ENCODE data around the gene ZNF664. TPM values are rescaled to one million over a fixed set of nuclear protein-coding genes. Genes with fewer than 3 reads are reported as not detected.

Gene ZNF664
- total RNA-seq, 2 experiments from 2014 or later, result 13.4 to 19.0 TPM

DNA sequence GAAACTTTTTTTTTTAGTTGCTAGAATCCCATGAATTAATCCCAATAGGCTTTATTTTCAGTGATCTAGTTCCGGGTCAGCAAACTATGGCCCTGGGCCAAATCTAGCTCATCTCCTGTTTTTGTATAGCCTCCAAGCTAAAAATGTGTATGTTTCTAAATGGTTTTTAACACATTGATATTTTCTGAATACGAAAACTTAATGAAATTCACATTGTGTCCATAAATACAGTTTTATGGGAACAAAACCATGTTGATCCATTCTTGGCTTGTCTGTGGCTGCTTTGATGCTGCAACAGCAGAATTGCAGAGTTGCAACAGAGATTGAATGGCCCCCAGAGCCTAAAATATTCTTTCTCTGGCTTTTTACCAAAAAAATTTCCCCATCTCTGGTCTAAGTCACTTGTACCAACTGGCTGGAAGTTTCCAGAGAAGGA lies 47.5 kb downstream of the ZNF664 start:
- DNase-seq, result no peak
- Mint-ChIP-seq H3K36me3 (ENCODE audit: low read depth) (no peaks in the 10 kb centered on the region), H3K4me1 (ENCODE audit: low read depth) (no peaks in the 10 kb centered on the region), H3K4me3 (no peak overlapping the region), H3K27ac (no peak overlapping the region), H3K27me3 (no peaks in the 10 kb centered on the region), H3K9me3 (no peaks in the 10 kb centered on the region)
- H3K27me3 ChIP-seq (ENCODE audit: control insufficient read depth in 1 of 2, insufficient read depth in 2 of 2, low read length in 2 of 2), result no peaks in the 10 kb centered on the region
- ATAC-seq (ENCODE audit: poor library complexity), result no peak
- intact Hi-C loops (cut with DNase I, micrococcal nuclease), result no loop called here
- ChIA-PET CTCF (interaction anchor here (1.2 to 1.6 kb wide), 2 partner anchors 16 to 751 kb away, joined by 3 read pairs; no protein-coding TSS in a partner anchor), POLR2A (no interaction called here)
- H3K27ac ChIP-seq (ENCODE audit: low read depth in 1 of 2, low read length in 2 of 2), result no peak overlapping the region
- no peak overlapping the region for H3K4me3 ChIP-seq (ENCODE audit: low read length)
- no peaks in the 10 kb centered on the region for H3K9me3 ChIP-seq (ENCODE audit: control insufficient read depth in 1 of 2, insufficient read depth in 1 of 2, low read length in 2 of 2)
- H3K36me3 ChIP-seq (ENCODE audit: insufficient read depth, low read length), result no peaks in the 10 kb centered on the region
- TF ChIP-seq, protein P1, sequence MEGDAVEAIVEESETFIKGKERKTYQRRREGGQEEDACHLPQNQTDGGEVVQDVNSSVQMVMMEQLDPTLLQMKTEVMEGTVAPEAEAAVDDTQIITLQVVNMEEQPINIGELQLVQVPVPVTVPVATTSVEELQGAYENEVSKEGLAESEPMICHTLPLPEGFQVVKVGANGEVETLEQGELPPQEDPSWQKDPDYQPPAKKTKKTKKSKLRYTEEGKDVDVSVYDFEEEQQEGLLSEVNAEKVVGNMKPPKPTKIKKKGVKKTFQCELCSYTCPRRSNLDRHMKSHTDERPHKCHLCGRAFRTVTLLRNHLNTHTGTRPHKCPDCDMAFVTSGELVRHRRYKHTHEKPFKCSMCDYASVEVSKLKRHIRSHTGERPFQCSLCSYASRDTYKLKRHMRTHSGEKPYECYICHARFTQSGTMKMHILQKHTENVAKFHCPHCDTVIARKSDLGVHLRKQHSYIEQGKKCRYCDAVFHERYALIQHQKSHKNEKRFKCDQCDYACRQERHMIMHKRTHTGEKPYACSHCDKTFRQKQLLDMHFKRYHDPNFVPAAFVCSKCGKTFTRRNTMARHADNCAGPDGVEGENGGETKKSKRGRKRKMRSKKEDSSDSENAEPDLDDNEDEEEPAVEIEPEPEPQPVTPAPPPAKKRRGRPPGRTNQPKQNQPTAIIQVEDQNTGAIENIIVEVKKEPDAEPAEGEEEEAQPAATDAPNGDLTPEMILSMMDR (IDR thresholded peaks at IDR 0.05), result no peak
- no peaks in the 10 kb centered on the region for H3K4me1 ChIP-seq (ENCODE audit: insufficient read depth, low read length)

DNA sequence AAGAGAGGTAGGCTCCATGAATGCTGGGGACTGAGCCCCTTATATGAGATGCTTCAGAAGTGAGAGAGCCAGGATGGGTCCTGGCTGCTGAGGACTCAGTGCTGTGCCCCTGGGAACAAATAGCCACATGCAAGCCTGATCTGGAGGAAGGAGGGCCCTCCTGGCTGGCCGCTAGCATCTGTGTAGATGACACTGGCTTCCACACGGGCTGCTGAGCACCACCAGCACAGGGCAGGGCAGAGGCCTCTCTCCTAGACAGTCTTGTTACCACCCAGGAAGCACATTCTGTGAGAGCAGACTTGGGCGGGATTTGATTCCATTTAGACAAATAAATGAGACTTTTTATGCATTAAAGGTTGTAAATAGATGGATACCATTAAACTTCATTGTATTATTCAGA lies 48.0 kb downstream of the ZNF664 start:
- no peak overlapping the region for H3K4me3 Mint-ChIP-seq
- no peak overlapping the region for H3K27ac Mint-ChIP-seq
- Histone ChIP-seq H3K36me3 (ENCODE audit: insufficient read depth, low read length) (no peaks in the 10 kb centered on the region), H3K4me3 (ENCODE audit: low read length) (no peak overlapping the region), H3K27me3 (ENCODE audit: control insufficient read depth in 1 of 2, insufficient read depth in 2 of 2, low read length in 2 of 2) (no peaks in the 10 kb centered on the region), H3K4me1 (ENCODE audit: insufficient read depth, low read length) (no peaks in the 10 kb centered on the region), H3K27ac (ENCODE audit: low read depth in 1 of 2, low read length in 2 of 2) (no peak overlapping the region), H3K9me3 (ENCODE audit: control insufficient read depth in 1 of 2, insufficient read depth in 1 of 2, low read length in 2 of 2) (no peaks in the 10 kb centered on the region)
- H3K4me1 Mint-ChIP-seq (ENCODE audit: low read depth), result no peaks in the 10 kb centered on the region
- H3K27me3 Mint-ChIP-seq, result no peaks in the 10 kb centered on the region
- intact Hi-C loops (cut with DNase I, micrococcal nuclease), result no loop called here
- no peaks in the 10 kb centered on the region for H3K9me3 Mint-ChIP-seq
- ChIA-PET POLR2A (no interaction called here), CTCF (no interaction called here)
- H3K36me3 Mint-ChIP-seq (ENCODE audit: low read depth), result no peaks in the 10 kb centered on the region
- TF ChIP-seq, protein P1 (IDR thresholded peaks at IDR 0.05), result no peak
- ATAC-seq (ENCODE audit: poor library complexity) (no peak), DNase-seq (no peak)

DNA sequence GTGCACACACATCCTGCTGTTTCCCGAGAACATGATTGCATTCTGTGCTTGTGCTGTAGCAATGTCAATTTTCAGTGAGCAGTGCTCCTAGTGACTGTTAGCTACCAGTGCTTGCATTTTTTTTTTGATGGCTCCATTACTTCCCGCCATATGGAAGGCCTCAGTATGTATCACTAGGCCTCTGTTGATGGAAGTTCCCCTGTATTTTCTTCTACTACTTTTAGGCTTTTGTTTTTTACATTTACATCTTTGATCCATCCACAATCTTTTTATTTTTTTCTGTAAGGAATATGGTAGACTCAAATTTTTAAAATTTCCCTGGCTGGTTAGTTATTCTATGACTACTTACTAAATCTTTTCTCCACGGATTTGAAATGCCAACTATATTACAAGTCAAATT lies 49.1 kb downstream of the ZNF664 start:
- Histone ChIP-seq H3K36me3 (ENCODE audit: insufficient read depth, low read length) (no peaks in the 10 kb centered on the region), H3K9me3 (ENCODE audit: control insufficient read depth in 1 of 2, insufficient read depth in 1 of 2, low read length in 2 of 2) (no peaks in the 10 kb centered on the region), H3K27ac (ENCODE audit: low read depth in 1 of 2, low read length in 2 of 2) (no peak overlapping the region), H3K4me3 (ENCODE audit: low read length) (no peak overlapping the region), H3K27me3 (ENCODE audit: control insufficient read depth in 1 of 2, insufficient read depth in 2 of 2, low read length in 2 of 2) (no peaks in the 10 kb centered on the region), H3K4me1 (ENCODE audit: insufficient read depth, low read length) (no peaks in the 10 kb centered on the region)
- Mint-ChIP-seq H3K9me3 (no peaks in the 10 kb centered on the region), H3K4me1 (ENCODE audit: low read depth) (no peaks in the 10 kb centered on the region), H3K36me3 (ENCODE audit: low read depth) (no peaks in the 10 kb centered on the region), H3K4me3 (no peak overlapping the region), H3K27me3 (no peaks in the 10 kb centered on the region), H3K27ac (no peak overlapping the region)
- ChIA-PET POLR2A (no interaction called here), CTCF (interaction anchor here (0.6 kb wide), 1 partner anchor 30 kb away, joined by 3 read pairs; no protein-coding TSS in a partner anchor)
- TF ChIP-seq, protein P1 (IDR thresholded peaks at IDR 0.05), result no peak
- ATAC-seq (ENCODE audit: poor library complexity), result no peak
- intact Hi-C loops (cut with DNase I, micrococcal nuclease), result loop anchor here in 1 of 2 experiments (1.0 kb wide), 1 partner anchor 21 kb away; no protein-coding TSS in a partner anchor
- no peak for DNase-seq

Measured in CD4-positive, alpha-beta T cell (primary cell).